Chondrocyte (in vitro differentiated cells): ENCODE data around the gene CADM1. TPM values are rescaled to one million over a fixed set of nuclear protein-coding genes. Genes with fewer than 3 reads are reported as not detected.

Source experiments
- DNase-seq: peaks from one replicate; pipeline ENCODE4 v3.0.0; 2021; ENCODE audit warnings: mixed read lengths, low spot score
- H3K27ac Mint-ChIP-seq: one replicate; pipeline ENCODE4 v1.8.0; 2021; ENCODE audit warnings: mild to moderate bottlenecking, moderate library complexity, mixed read lengths; ENCODE audit not compliant: unreplicated experiment
- H3K27me3 Mint-ChIP-seq: 2 replicates; pipeline ENCODE4 v1.8.0; 2021; ENCODE audit warnings: low read depth, mixed read lengths
- H3K36me3 Mint-ChIP-seq: 2 replicates; pipeline ENCODE4 v1.8.0; 2021; ENCODE audit warnings: low read depth, mixed read lengths
- H3K4me1 Mint-ChIP-seq: 2 replicates; pipeline ENCODE4 v1.8.0; 2021; ENCODE audit warnings: low read depth, mild to moderate bottlenecking, mixed read lengths
- H3K4me3 Mint-ChIP-seq: one replicate; pipeline ENCODE4 v1.8.0; 2021; ENCODE audit warnings: mild to moderate bottlenecking, moderate library complexity, mixed read lengths; ENCODE audit not compliant: unreplicated experiment
- H3K9me3 Mint-ChIP-seq: 2 replicates; pipeline ENCODE4 v1.8.0; 2021; ENCODE audit warnings: low read depth, mixed read lengths
- total RNA-seq: library from RNA; stranded (reverse); gene quantifications from 3 replicates; pipeline ENCODE4 v1.2.1, GENCODE V29; 2021
- TF ChIP-seq, protein P1 (sequence below): fragments of 200-600 bp; sonication (generic); IDR thresholded peaks from 2 replicates; pipeline ENCODE4 v1.5.0; 2021; ENCODE audit warnings: antibody characterized with exemption, mild to moderate bottlenecking, moderate library complexity

Gene CADM1
- total RNA-seq, 1 donor from 2014 or later = 29.0 TPM

DNA sequence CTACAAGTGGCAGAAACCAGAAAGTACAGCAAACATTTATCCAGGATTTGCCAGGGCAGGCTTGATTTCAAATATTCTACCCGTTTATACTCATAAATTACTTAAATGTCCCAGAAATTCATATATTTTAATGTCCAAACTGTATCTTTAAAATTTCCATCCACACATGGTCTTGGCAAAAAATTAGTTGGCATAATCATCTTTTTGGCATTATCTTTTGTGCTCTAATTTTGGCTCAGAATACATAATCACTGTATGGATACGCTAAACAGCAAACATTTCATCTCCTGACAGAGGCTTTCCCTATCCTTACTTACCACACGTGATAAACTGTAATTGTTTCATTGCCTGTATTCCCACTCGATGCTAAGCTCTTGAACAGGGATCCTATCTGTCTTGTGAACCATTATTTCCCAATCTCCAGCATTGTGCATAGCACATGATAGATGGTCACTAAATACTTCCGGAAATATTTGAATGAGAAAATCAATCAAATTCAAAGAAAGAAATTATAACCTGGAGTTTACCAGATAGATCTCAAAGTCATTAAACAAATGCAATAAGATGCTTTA lies 64.2 kb downstream of the CADM1 start:
- Mint-ChIP-seq H3K4me1 (peaks cover 3% of the 10 kb centered on the region), H3K4me3 (no peak overlapping the region), H3K36me3 (no peaks in the 10 kb centered on the region), H3K27me3 (no peaks in the 10 kb centered on the region), H3K9me3 (peaks cover 3% of the 10 kb centered on the region), H3K27ac (no peak overlapping the region)
- no peak for DNase-seq
- TF ChIP-seq, protein P1, sequence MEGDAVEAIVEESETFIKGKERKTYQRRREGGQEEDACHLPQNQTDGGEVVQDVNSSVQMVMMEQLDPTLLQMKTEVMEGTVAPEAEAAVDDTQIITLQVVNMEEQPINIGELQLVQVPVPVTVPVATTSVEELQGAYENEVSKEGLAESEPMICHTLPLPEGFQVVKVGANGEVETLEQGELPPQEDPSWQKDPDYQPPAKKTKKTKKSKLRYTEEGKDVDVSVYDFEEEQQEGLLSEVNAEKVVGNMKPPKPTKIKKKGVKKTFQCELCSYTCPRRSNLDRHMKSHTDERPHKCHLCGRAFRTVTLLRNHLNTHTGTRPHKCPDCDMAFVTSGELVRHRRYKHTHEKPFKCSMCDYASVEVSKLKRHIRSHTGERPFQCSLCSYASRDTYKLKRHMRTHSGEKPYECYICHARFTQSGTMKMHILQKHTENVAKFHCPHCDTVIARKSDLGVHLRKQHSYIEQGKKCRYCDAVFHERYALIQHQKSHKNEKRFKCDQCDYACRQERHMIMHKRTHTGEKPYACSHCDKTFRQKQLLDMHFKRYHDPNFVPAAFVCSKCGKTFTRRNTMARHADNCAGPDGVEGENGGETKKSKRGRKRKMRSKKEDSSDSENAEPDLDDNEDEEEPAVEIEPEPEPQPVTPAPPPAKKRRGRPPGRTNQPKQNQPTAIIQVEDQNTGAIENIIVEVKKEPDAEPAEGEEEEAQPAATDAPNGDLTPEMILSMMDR = no peak

DNA sequence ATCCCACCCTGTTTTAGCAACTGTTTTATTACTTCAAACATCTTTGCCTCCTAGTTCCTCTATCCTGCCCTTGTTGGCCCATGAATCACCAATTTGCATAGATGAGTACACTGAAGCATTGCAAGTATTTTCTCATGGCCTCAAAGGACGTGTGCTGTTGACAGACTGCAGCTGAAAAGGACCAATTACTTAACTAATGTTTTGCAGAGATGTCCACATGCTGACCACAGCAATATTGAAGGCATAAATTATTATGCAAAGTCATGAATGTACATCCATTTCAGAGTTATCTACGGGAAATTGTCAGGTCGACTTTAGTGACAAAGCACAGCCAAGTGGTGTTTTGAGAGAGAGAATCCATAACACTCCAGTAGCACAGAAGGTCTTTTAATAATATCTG lies 64.8 kb downstream of the CADM1 start:
- TF ChIP-seq, protein P1 = no peak
- H3K27me3 Mint-ChIP-seq = no peaks in the 10 kb centered on the region
- H3K36me3 Mint-ChIP-seq = no peaks in the 10 kb centered on the region
- H3K4me1 Mint-ChIP-seq = peaks cover 3% of the 10 kb centered on the region
- no peaks in the 10 kb centered on the region for H3K9me3 Mint-ChIP-seq
- DNase-seq = no peak
- no peak overlapping the region for H3K27ac Mint-ChIP-seq
- no peak overlapping the region for H3K4me3 Mint-ChIP-seq

DNA sequence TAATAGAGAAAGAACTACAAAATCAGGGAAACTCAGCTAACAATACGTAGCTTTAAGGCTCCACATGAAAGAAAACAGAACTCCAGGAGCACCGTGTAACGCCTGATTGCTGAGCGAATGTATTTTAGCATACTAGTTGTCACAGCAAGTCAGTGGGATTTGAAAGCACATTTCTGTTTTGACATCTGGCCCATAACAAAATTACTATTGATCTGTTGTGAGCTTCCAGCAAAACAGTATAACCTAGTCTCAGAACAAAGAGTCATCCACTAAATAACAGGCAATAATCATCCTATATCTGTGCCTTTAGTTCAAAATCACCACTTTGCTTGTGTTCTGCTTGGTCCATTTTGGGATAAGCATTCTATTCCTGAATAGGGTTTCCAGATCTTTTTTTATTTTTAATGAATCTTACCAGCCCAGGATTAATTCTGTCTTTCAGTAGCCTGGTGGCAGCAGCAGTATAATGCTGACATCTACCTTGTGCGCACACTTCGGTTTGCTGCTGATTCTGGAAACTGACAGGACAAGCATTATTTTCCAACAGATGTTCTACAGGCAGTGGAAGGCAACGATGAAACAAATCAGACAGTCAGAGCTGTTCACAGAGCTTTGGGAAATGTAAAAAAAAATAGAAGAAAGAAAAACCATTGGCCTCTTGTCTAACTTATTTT lies 66.2 kb downstream of the CADM1 start:
- H3K4me3 Mint-ChIP-seq = no peak overlapping the region
- H3K27me3 Mint-ChIP-seq = no peaks in the 10 kb centered on the region

DNA sequence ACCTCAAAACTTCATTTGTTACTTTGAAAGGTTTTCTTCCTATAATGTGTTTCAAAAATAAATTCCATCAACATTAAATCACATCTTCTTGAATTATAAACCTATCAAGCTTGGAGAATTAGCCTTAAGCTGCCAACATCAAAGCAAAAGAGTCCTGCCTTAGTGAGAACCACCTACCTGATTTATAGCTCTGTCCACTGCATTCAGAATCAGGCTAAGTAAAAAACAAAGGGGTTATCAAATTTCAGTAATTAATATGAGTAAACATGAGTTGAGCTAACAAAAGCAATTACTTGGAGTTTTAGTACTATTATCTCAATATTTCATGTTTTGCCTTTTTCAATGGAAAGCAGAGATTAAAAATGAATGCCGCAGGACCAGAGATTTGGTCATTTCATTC lies 73.9 kb downstream of the CADM1 start:
- no peak overlapping the region for H3K4me3 Mint-ChIP-seq
- no peak for DNase-seq
- H3K9me3 Mint-ChIP-seq = no peaks in the 10 kb centered on the region
- H3K27ac Mint-ChIP-seq = no peak overlapping the region
- H3K27me3 Mint-ChIP-seq = no peaks in the 10 kb centered on the region
- TF ChIP-seq, protein P1 = no peak
- no peaks in the 10 kb centered on the region for H3K36me3 Mint-ChIP-seq
- no peaks in the 10 kb centered on the region for H3K4me1 Mint-ChIP-seq

More for the DNA sequence above, 66.2 kb downstream of the CADM1 start:
- Mint-ChIP-seq H3K36me3 (no peaks in the 10 kb centered on the region), H3K4me1 (peaks cover 3% of the 10 kb centered on the region), H3K9me3 (no peaks in the 10 kb centered on the region), H3K27ac (no peak overlapping the region)
- DNase-seq = no peak
- TF ChIP-seq, protein P1 = no peak

DNA sequence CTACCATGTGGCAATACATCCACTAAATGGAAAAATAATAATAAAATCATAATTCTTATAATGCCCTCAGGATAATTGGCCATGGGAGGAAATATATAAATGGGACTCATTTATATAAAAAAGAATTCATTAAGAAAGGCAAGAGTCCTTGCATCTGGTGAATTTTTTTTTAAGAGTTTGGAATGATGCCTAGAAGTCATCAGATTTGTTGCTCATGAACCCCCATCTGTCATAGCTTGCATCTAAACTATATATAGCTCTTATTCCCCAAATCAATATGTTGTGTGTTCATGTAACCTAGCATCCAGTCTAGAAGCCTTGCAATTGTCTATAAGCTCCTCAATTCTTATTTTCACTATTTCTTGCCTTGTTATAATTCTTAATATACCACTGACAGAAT lies 75.9 kb downstream of the CADM1 start:
- Mint-ChIP-seq H3K4me3 (no peak overlapping the region), H3K4me1 (no peaks in the 10 kb centered on the region), H3K27me3 (no peaks in the 10 kb centered on the region), H3K9me3 (no peaks in the 10 kb centered on the region), H3K36me3 (no peaks in the 10 kb centered on the region), H3K27ac (no peak overlapping the region)
- TF ChIP-seq, protein P1 = no peak
- no peak for DNase-seq
